HL-60 (cell line): ENCODE results near the gene SLIT1.

Source experiments
- GABPA ChIP-seq: IDR thresholded peaks from 2 replicates; pipeline ENCODE4 v1.6.1; 2012; ENCODE audit warnings: low read depth
- POLR2AphosphoS5 ChIP-seq: IDR thresholded peaks from 2 replicates; pipeline ENCODE4 v1.6.1; 2012; ENCODE audit warnings: low read depth
- SPI1 ChIP-seq: IDR thresholded peaks from 2 replicates; pipeline ENCODE4 v1.6.1; 2012; ENCODE audit warnings: low read depth, mild to moderate bottlenecking, borderline replicate concordance
- TF ChIP-seq, protein P1 (sequence below): IDR thresholded peaks from one replicate; pipeline ENCODE4 v1.5.1; 2011; ENCODE audit warnings: low read length, control low read depth, inconsistent platforms; ENCODE audit not compliant: insufficient read depth

- TF ChIP-seq, protein P1, sequence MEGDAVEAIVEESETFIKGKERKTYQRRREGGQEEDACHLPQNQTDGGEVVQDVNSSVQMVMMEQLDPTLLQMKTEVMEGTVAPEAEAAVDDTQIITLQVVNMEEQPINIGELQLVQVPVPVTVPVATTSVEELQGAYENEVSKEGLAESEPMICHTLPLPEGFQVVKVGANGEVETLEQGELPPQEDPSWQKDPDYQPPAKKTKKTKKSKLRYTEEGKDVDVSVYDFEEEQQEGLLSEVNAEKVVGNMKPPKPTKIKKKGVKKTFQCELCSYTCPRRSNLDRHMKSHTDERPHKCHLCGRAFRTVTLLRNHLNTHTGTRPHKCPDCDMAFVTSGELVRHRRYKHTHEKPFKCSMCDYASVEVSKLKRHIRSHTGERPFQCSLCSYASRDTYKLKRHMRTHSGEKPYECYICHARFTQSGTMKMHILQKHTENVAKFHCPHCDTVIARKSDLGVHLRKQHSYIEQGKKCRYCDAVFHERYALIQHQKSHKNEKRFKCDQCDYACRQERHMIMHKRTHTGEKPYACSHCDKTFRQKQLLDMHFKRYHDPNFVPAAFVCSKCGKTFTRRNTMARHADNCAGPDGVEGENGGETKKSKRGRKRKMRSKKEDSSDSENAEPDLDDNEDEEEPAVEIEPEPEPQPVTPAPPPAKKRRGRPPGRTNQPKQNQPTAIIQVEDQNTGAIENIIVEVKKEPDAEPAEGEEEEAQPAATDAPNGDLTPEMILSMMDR: no peak
- no peak for TF ChIP-seq POLR2AphosphoS5
- TF ChIP-seq GABPA: no peak
- TF ChIP-seq SPI1: no peak
Observed at GRCh38 chr10:96988426-96988825, 197.3 kb downstream of the SLIT1 start.
